HG03135 (cell line): ENCODE results near the gene GRB10.

Source experiments
- ATAC-seq: cut with Tn5 transposase; IDR thresholded peaks from one replicate; pipeline ENCODE4 v1.9.1; 2021; ENCODE audit warnings: mild to moderate bottlenecking, moderate library complexity; ENCODE audit not compliant: unreplicated experiment

GRB10 gene

DNA sequence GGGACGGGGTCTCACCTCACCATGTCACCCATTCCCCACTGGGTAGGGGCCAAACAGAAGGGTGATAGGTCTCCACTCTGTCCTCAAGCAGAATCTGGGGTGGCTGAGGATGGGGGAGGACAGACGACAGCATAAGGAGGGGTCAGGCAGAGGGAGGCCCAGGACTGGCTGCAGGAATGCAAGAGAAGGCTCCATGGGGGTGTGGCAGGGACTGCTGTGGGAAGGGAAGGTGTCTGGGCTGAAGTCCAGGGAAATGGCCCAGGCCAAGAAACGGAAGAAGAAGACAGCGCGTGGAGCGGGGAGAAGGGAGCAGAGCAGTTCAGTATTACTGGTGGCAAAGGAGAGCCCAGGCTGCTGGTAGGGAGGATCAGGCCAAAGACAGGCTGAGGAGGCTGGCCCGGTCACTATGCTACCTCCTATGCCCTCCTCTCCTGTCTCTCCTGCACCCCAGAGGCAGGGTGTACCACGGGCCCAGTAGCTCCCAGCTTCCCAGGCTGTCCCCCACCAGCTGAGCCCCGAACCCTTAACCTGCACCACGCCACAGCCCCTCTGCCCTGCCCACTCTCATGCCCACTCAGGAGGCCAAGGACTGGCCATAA, 60.9 kb downstream of the GRB10 start:
- ATAC-seq: no peak

DNA sequence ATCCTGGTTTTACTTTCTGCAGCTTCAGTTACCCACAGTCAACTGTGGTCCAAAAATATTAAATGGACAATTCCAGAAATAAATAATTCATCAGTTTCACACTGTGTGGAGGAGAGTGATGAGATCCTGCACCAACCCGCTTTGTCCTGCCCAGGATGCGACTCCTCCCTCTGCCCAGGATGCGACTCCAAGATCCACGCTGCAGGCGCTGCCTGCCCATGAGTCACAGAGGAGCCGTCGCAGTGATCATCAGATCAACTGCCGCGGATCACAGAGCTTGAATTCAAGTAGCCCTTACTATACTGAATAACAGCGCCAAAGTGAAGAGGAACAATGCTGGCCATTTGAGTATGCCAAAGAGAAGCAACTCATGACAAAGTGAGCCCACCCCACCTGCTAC, 61.5 kb downstream of the GRB10 start:
- no peak for ATAC-seq

DNA sequence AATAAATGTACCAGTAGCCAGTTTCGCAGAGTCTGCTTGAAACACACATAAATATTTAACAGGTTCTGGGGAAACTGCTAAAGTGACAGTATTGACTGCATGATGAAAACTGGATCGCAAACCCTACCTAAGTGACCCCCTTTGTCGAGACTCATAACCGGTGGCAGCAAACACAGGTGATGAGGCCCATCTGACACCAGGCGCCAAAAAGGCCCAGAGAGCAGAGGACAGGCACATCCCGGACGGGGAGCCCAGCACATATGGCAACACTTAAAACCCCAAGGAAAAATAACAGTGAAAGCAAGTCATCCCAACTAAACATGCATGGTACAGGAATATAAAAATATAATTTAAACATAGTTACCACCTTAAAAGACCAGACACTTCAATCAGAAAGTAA, 62.4 kb downstream of the GRB10 start:
- ATAC-seq: no peak

- no peak for ATAC-seq
Measured at GRCh38 chr7:50718876-50719275, 63.8 kb downstream of the GRB10 start.

- ATAC-seq: no peak
Measured at GRCh38 chr7:50718311-50718710, 64.4 kb downstream of the GRB10 start.

- ATAC-seq: no peak
Measured at GRCh38 chr7:50717181-50717580, 65.5 kb downstream of the GRB10 start.

DNA sequence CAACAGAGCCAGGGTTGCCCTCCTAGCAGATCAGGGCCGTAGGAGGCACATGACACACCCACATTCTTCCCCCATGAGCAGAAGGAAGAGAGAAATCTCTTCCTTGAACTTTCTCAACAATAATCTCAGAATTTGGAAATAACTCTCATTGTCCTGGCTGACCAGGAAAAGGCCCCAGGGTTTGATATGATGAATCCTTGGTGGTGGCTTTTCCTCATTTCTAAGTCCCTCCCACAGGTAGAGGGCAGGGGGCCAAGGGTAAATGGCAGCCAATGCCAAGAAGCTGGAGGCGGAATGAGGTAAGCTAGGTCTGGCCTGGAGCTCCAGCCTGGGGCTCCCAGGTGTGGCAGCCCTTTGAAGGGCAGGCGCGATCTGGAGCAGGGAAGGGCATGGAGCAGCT, 67.8 kb downstream of the GRB10 start:
- ATAC-seq: no peak

GRCh38 chr7:50713123-50713965, 69.4 kb downstream of the GRB10 start:
- no peak for ATAC-seq

- no peak for ATAC-seq
Measured at GRCh38 chr7:50712252-50713122, 70.2 kb downstream of the GRB10 start.

DNA sequence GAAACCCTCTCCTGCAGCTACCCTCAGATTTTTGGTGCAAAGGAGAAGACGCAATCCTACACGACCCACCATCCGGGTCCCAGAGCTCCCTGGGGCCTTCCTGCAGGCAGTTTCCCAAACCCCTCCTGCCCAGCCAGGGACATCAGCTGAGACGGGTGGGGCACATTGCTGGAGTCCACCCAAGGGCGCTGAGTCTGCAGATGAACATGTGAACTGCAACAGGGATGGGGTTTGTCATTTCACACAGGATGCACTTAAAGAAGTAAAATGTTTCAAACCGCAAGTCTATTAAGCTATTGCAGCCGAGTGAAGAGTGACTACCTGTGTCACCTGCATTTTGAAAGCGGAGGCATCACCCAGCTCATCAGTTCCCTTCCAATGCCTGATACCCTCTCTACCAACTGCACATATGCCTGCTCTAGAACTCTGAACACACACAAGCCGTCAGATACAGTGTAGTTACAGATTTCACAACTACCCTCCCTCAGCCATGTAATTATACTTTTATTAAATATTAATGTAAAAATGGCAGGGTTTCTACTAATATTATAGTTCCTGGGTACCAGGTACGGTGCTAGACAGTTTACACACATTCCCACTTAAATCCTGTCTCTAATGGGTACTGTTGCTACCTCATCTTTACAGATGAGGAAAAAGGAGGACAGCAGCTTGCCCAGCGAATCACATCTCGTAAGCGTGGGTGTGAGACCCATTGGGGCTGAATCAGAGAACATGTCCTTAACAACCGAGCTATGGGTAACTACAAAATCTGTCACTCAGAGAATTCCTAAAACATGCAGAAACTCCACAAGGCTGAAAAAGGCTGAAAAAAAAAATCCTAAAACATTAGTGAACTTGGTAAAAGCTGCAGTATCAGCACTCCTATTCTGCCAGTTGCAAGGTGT, 71.2 kb downstream of the GRB10 start:
- ATAC-seq: no peak

- ATAC-seq: no peak
Measured at GRCh38 chr7:50710441-50711154, 72.1 kb downstream of the GRB10 start.

GRCh38 chr7:50709151-50709550, 73.5 kb downstream of the GRB10 start:
- ATAC-seq: no peak

GRCh38 chr7:50707236-50708006, 75.3 kb downstream of the GRB10 start:
- no peak for ATAC-seq

DNA sequence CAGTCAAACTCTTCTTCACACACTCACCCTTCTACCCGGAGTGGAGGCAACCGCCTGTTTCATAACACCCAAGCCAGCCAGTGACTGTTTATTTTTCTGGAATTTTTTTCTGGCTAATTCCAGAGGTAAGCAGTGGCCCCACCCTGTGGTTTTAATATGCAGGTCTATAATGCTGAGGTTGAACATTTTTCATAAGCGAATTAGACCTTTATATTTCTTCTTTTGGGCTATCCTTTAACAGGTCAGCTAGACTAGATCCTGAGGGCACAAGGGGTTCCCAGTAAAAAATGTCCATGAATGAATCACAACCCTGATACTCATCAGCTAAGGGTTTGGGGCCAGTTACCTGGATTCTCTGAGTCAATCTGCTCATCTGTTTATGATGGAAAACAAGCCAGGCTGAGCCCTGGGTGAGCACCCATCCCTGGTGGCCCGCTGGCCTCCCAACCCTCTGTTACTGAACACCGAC, 76.2 kb downstream of the GRB10 start:
- no peak for ATAC-seq

DNA sequence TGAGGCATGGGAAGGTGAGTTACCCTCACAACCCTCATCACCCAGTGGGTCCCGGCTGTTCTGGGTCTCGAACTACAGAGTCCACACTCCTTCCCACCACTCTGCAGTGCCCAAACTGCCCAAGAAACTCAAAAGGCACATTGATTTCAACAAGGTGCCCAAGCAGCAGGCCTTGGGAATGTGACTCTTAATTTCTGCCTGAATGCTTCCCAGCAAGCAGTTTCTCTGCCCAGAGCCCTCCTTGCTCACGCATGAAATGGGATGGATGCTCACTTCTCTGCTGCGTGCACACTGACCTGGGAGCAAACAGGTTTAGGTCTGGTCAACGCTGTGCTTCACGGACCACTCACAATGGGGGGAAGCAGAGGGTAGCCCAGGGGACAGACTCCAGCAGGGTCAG, 77.9 kb downstream of the GRB10 start:
- ATAC-seq: no peak

DNA sequence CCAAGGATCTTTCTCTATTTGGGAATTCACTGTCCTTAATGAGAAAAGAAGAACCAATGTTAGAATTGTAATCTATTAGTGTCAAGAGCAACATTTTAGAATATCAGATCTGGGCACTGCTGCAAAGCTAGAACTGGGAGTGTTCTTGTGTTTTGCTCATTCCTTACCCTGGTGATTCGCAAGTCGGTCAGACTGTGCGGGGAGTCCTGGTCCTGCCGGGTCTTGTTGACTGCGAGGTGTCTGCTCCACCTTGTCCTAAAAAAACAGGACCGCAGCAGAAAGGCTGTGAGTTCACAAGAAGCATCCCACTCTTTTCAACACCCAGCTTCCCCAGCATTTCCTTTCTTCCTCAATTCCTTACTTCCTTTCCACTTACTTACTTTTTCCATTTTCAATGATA, 79.0 kb downstream of the GRB10 start:
- ATAC-seq: no peak

DNA sequence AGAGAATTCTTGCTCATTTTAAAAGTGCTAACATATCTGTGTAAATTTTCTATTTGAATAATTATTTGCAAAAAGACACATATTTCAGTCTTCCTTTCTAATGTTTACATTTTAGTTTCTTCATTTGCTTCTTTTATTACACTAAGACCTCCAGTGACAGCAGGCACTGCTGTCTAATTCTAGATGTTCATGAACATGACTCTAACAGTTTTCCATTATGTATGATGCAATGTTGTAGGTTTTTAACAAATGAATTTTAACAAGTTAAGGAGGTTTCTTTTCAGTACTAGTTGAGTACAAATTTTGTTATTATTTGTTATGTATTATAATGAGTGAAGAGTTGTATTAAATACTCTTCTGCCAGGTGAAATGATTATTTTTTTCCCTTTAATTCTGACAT, 83.6 kb downstream of the GRB10 start:
- no peak for ATAC-seq

- no peak for ATAC-seq
Measured at GRCh38 chr7:50697748-50698147, 84.9 kb downstream of the GRB10 start.
